Trophoblast cell (in vitro differentiated cells and primary cell): ENCODE data around the gene FGF1.

Source experiments
- DNase-seq, 2 donors: peaks; one replicate each; pipeline ENCODE4 v3.0.0-alpha.2; 2016
- H2AFZ ChIP-seq: 2 replicates; pipeline ENCODE4 v1.6.1; 2013; ENCODE audit warnings: low read length, moderate library complexity, mild to moderate bottlenecking; ENCODE audit not compliant: insufficient read depth, poor library complexity
- H2AK5ac ChIP-seq: 2 replicates; pipeline ENCODE4 v1.6.1; 2013; ENCODE audit warnings: mild to moderate bottlenecking, low read length
- H2BK120ac ChIP-seq: 2 replicates; pipeline ENCODE4 v1.6.1; 2013; ENCODE audit warnings: low read length, mild to moderate bottlenecking, moderate library complexity; ENCODE audit not compliant: insufficient read depth, poor library complexity
- H2BK12ac ChIP-seq: 2 replicates; pipeline ENCODE4 v1.6.1; 2013; ENCODE audit warnings: mild to moderate bottlenecking, low read length, moderate library complexity
- H2BK5ac ChIP-seq: 2 replicates; pipeline ENCODE4 v1.6.1; 2013; ENCODE audit warnings: low read length, low read depth, moderate library complexity, mild to moderate bottlenecking; ENCODE audit not compliant: poor library complexity
- H3K14ac ChIP-seq: 2 replicates; pipeline ENCODE4 v1.6.1; 2013; ENCODE audit warnings: mild to moderate bottlenecking, low read length
- H3K18ac ChIP-seq: 2 replicates; pipeline ENCODE4 v1.6.1; 2013; ENCODE audit warnings: mild to moderate bottlenecking, low read length
- H3K23ac ChIP-seq: 2 replicates; pipeline ENCODE4 v1.6.1; 2013; ENCODE audit warnings: low read length
- H3K27ac ChIP-seq: 2 replicates; pipeline ENCODE4 v1.5.1; 2013; ENCODE audit warnings: low read depth, mild to moderate bottlenecking, inconsistent platforms, low read length, moderate library complexity
- H3K27me3 ChIP-seq: 2 replicates; pipeline ENCODE4 v1.6.1; 2013; ENCODE audit warnings: inconsistent platforms, mild to moderate bottlenecking, low read length, moderate library complexity; ENCODE audit not compliant: insufficient read depth
- H3K36me3 ChIP-seq, 2 experiments: 1 replicate in 1 of 2; 2 replicates in 1 of 2; pipeline ENCODE4 v1.6.1; 2013; ENCODE audit warnings: low read length in 2 of 2, mild to moderate bottlenecking in 2 of 2, moderate library complexity in 1 of 2; ENCODE audit not compliant: insufficient read depth in 2 of 2, control insufficient read depth in 1 of 2
- H3K4ac ChIP-seq: 2 replicates; pipeline ENCODE4 v1.6.1; 2013; ENCODE audit warnings: low read depth, mild to moderate bottlenecking, low read length, moderate library complexity
- H3K4me1 ChIP-seq, 2 experiments: 1 replicate in 1 of 2; 2 replicates in 1 of 2; pipeline ENCODE4 v1.6.1; 2013; ENCODE audit warnings: low read length in 2 of 2, mild to moderate bottlenecking in 2 of 2, moderate library complexity in 1 of 2; ENCODE audit not compliant: insufficient read depth in 2 of 2, control insufficient read depth in 1 of 2
- H3K4me2 ChIP-seq: 2 replicates; pipeline ENCODE4 v1.6.1; 2013; ENCODE audit warnings: inconsistent platforms, mild to moderate bottlenecking, low read length, moderate library complexity
- H3K4me3 ChIP-seq: 2 replicates; pipeline ENCODE4 v1.5.1; 2013; ENCODE audit warnings: mild to moderate bottlenecking, low read depth, low read length, inconsistent platforms
- H3K79me1 ChIP-seq: one replicate; pipeline ENCODE4 v1.6.1; 2013; ENCODE audit warnings: low read length
- H3K79me2 ChIP-seq: 2 replicates; pipeline ENCODE4 v1.6.1; 2013; ENCODE audit warnings: low read length, mild to moderate bottlenecking; ENCODE audit not compliant: control insufficient read depth, insufficient read depth, poor library complexity
- H3K9ac ChIP-seq: 2 replicates; pipeline ENCODE4 v1.6.1; 2013; ENCODE audit warnings: mild to moderate bottlenecking, low read length
- H3K9me3 ChIP-seq: 2 replicates; pipeline ENCODE4 v1.6.1; 2013; ENCODE audit warnings: low read depth, mild to moderate bottlenecking, control low read depth, inconsistent platforms, low read length; ENCODE audit not compliant: insufficient read depth
- H4K12ac ChIP-seq: 2 replicates; pipeline ENCODE4 v1.6.1; 2013; ENCODE audit warnings: low read depth, mild to moderate bottlenecking, low read length, moderate library complexity
- H4K8ac ChIP-seq: 2 replicates; pipeline ENCODE4 v1.6.1; 2013; ENCODE audit warnings: low read depth, mild to moderate bottlenecking, low read length, moderate library complexity
- H4K91ac ChIP-seq: one replicate; pipeline ENCODE4 v1.6.1; 2013; ENCODE audit warnings: low read depth, mild to moderate bottlenecking, low read length, moderate library complexity
- WGBS: extraction: QIAGEN DNeasy Blood & Tissue Kit; methylation state at CpG from one replicate; pipeline ENCODE4 v1.1.7; 2013; ENCODE audit warnings: missing lambda C conversion rate; ENCODE audit not compliant: insufficient read length, insufficient coverage; ENCODE audit errors: extremely low coverage; 5-methylcytosine and 5-hydroxymethylcytosine counted together

FGF1 gene

GRCh38 chr5:142598338-142598700, 87.6 kb downstream of the FGF1 start:
- no peak overlapping the region for H2AK5ac ChIP-seq
- H2AFZ ChIP-seq: no peak overlapping the region
- H3K18ac ChIP-seq: no peak overlapping the region
- no peak overlapping the region for H3K27ac ChIP-seq
- H3K4me1 ChIP-seq: peaks cover 0 to 4% of the 10 kb centered on the region in 2 experiments
- H3K27me3 ChIP-seq: no peaks in the 10 kb centered on the region
- H3K79me1 ChIP-seq: no peaks in the 10 kb centered on the region
- no peak overlapping the region for H2BK12ac ChIP-seq
- no peaks in the 10 kb centered on the region for H3K79me2 ChIP-seq
- H2BK5ac ChIP-seq: no peak overlapping the region
- DNase-seq: no peak
- no peak overlapping the region for H2BK120ac ChIP-seq
- H3K4me2 ChIP-seq: no peak overlapping the region
- H3K23ac ChIP-seq: no peak overlapping the region
- H3K9me3 ChIP-seq: no peaks in the 10 kb centered on the region
- H4K8ac ChIP-seq: no peak overlapping the region
- H3K4ac ChIP-seq: no peak overlapping the region
- no peak overlapping the region for H3K9ac ChIP-seq
- H3K4me3 ChIP-seq: no peak overlapping the region
- H4K12ac ChIP-seq: no peak overlapping the region
- H3K36me3 ChIP-seq: no peaks in the 10 kb centered on the region
- no peak overlapping the region for H3K14ac ChIP-seq
- no peak overlapping the region for H4K91ac ChIP-seq

- H4K12ac ChIP-seq: no peak overlapping the region
- H3K23ac ChIP-seq: no peak overlapping the region
- no peak overlapping the region for H2BK5ac ChIP-seq
- H3K4me3 ChIP-seq: no peak overlapping the region
- H2AFZ ChIP-seq: no peak overlapping the region
- H3K27me3 ChIP-seq: no peaks in the 10 kb centered on the region
- H4K91ac ChIP-seq: no peak overlapping the region
- no peak overlapping the region for H3K27ac ChIP-seq
- H3K4me2 ChIP-seq: no peak overlapping the region
- DNase-seq: peak; percentile 46 to 62
- H3K9ac ChIP-seq: no peak overlapping the region
- H3K18ac ChIP-seq: no peak overlapping the region
- no CpG with 5 or more reads among the region's 6 CpGs for WGBS
- no peaks in the 10 kb centered on the region for H3K79me1 ChIP-seq
- no peak overlapping the region for H2BK120ac ChIP-seq
- no peaks in the 10 kb centered on the region for H3K36me3 ChIP-seq
- H2BK12ac ChIP-seq: no peak overlapping the region
- no peak overlapping the region for H2AK5ac ChIP-seq
- no peaks in the 10 kb centered on the region for H3K9me3 ChIP-seq
- H3K4ac ChIP-seq: no peak overlapping the region
- H4K8ac ChIP-seq: no peak overlapping the region
- peaks cover 0 to 4% of the 10 kb centered on the region in 2 experiments for H3K4me1 ChIP-seq
- H3K79me2 ChIP-seq: no peaks in the 10 kb centered on the region
- no peak overlapping the region for H3K14ac ChIP-seq
Observed at GRCh38 chr5:142597546-142598337, 88.1 kb downstream of the FGF1 start.

GRCh38 chr5:142597025-142597424, 88.9 kb downstream of the FGF1 start:
- H2BK5ac ChIP-seq: no peak overlapping the region
- H3K4me1 ChIP-seq: peaks cover 0 to 4% of the 10 kb centered on the region in 2 experiments

GRCh38 chr5:142592365-142592764, 93.5 kb downstream of the FGF1 start:
- no peak overlapping the region for H4K8ac ChIP-seq
- H2BK120ac ChIP-seq: no peak overlapping the region
- DNase-seq: no peak
- H3K9ac ChIP-seq: no peak overlapping the region
- H3K4me2 ChIP-seq: no peak overlapping the region
- H3K36me3 ChIP-seq: no peaks in the 10 kb centered on the region
- no peak overlapping the region for H3K18ac ChIP-seq
- no peaks in the 10 kb centered on the region for H3K9me3 ChIP-seq
- H3K27ac ChIP-seq: no peak overlapping the region
- no peak overlapping the region for H4K91ac ChIP-seq
- H2BK12ac ChIP-seq: no peak overlapping the region
- H2AFZ ChIP-seq: no peak overlapping the region
- H4K12ac ChIP-seq: no peak overlapping the region
- WGBS: no CpG with 5 or more reads among the region's 4 CpGs
- no peak overlapping the region for H3K4me3 ChIP-seq
- H3K4ac ChIP-seq: no peak overlapping the region
- no peak overlapping the region for H3K23ac ChIP-seq
- no peaks in the 10 kb centered on the region for H3K79me2 ChIP-seq
- no peak overlapping the region for H3K14ac ChIP-seq
- no peaks in the 10 kb centered on the region for H3K79me1 ChIP-seq
- H2AK5ac ChIP-seq: no peak overlapping the region
- H2BK5ac ChIP-seq: no peak overlapping the region
- no peaks in the 10 kb centered on the region for H3K4me1 ChIP-seq
- H3K27me3 ChIP-seq: no peaks in the 10 kb centered on the region

More at GRCh38 chr5:142597025-142597424, 88.9 kb downstream of the FGF1 start:
- Histone ChIP-seq H3K36me3 (no peaks in the 10 kb centered on the region), H3K23ac (no peak overlapping the region), H3K27ac (no peak overlapping the region), H4K8ac (no peak overlapping the region), H3K4ac (no peak overlapping the region), H3K79me2 (no peaks in the 10 kb centered on the region), H4K91ac (no peak overlapping the region), H3K9me3 (no peaks in the 10 kb centered on the region), H2AK5ac (no peak overlapping the region), H3K14ac (no peak overlapping the region), H3K9ac (no peak overlapping the region), H2AFZ (no peak overlapping the region), H2BK120ac (no peak overlapping the region), H3K4me2 (no peak overlapping the region), H3K18ac (no peak overlapping the region), H3K4me3 (no peak overlapping the region), H4K12ac (no peak overlapping the region), H3K79me1 (no peaks in the 10 kb centered on the region), H2BK12ac (no peak overlapping the region), H3K27me3 (no peaks in the 10 kb centered on the region)
- WGBS: no CpG with 5 or more reads among the region's 3 CpGs
- DNase-seq: no peak
